OCI-LY3 (cell line): Measurements from ENCODE around the gene GPR62.
A peak's percentile ranks its signal among the peaks of the same experiment; 100 is the strongest.

ENCODE experiments used
- H2AFZ ChIP-seq: fragments of 200-600, 300-600 bp; shearing (Covaris generic); 2 replicates; pipeline ENCODE4 v1.6.0; 2014; ENCODE audit warnings: antibody characterized with exemption, low read depth, low read length
- H3K27ac ChIP-seq: fragments of 200-600, 300-600 bp; sonication (generic); 2 replicates; pipeline ENCODE4 v1.5.1; 2014; ENCODE audit warnings: mild to moderate bottlenecking, low read length, moderate library complexity, mixed read lengths
- H3K27me3 ChIP-seq: fragments of 200-600, 300-600 bp; sonication (generic); 2 replicates; pipeline ENCODE4 v1.6.1; 2014; ENCODE audit warnings: low read depth, low read length, mixed read lengths
- H3K36me3 ChIP-seq: fragments of 200-600, 300-600 bp; sonication (generic); replicated peaks from 2 replicates; pipeline ENCODE3; 2014; ENCODE audit warnings: low read depth, low read length, mixed read lengths
- H3K4me1 ChIP-seq: fragments of 300-600, 200-600 bp; sonication (generic); 2 replicates; pipeline ENCODE4 v1.6.1; 2014; ENCODE audit warnings: low read length, mixed read lengths
- H3K4me2 ChIP-seq: fragments of 200-600, 300-600 bp; sonication (generic); 2 replicates; pipeline ENCODE4 v1.6.1; 2014; ENCODE audit warnings: low read length, mixed read lengths
- H3K4me3 ChIP-seq: fragments of 300-600, 200-600 bp; sonication (generic); 2 replicates; pipeline ENCODE4 v1.5.1; 2014; ENCODE audit warnings: antibody characterized with exemption, mild to moderate bottlenecking, low read length, moderate library complexity
- H3K79me2 ChIP-seq: fragments of 300-600, 200-600 bp; shearing (Covaris generic); 2 replicates; pipeline ENCODE4 v1.6.1; 2014; ENCODE audit warnings: mild to moderate bottlenecking, low read length, mixed read lengths
- H3K9ac ChIP-seq: fragments of 300-600, 200-600 bp; shearing (Covaris generic); 2 replicates; pipeline ENCODE4 v1.6.0; 2014; ENCODE audit warnings: mild to moderate bottlenecking, low read length, moderate library complexity
- H3K9me3 ChIP-seq: fragments of 200-600, 300-600 bp; shearing (Covaris generic); 2 replicates; pipeline ENCODE4 v1.6.1; 2014; ENCODE audit warnings: low read length, mixed read lengths; ENCODE audit not compliant: insufficient read depth
- H4K20me1 ChIP-seq: fragments of 200-600, 300-600 bp; sonication (generic); 2 replicates; pipeline ENCODE4 v1.6.1; 2016; ENCODE audit warnings: low read length, mixed read lengths; ENCODE audit not compliant: insufficient read depth
- CTCF ChIP-seq: fragments of 200-600, 300-600 bp; sonication (generic); IDR thresholded peaks from 2 replicates; pipeline ENCODE4 v1.5.1; 2014; ENCODE audit warnings: antibody characterized with exemption, low read length, low read depth
- EZH2phosphoT487 ChIP-seq: fragments of 200-600 bp; shearing (Covaris generic); IDR thresholded peaks from 2 replicates; pipeline ENCODE4 v1.6.1; 2018; ENCODE audit warnings: antibody characterized with exemption, mixed run types, low read depth

Gene GPR62

GRCh38 chr3:51954713-51955112, 468 bp upstream of the GPR62 start:
- no peak overlapping the region for H3K27ac ChIP-seq
- H3K4me1 ChIP-seq = peaks cover 8% of the 10 kb centered on the region; the same call in 1 of the 2 replicates
- TF ChIP-seq CTCF (no peak), EZH2phosphoT487 (no peak)
- no peak overlapping the region for H3K4me2 ChIP-seq
- H3K79me2 ChIP-seq = no peaks in the 10 kb centered on the region
- no peaks in the 10 kb centered on the region for H3K27me3 ChIP-seq
- H3K9ac ChIP-seq = no peak overlapping the region
- no peak overlapping the region for H2AFZ ChIP-seq
- H3K4me3 ChIP-seq = no peak overlapping the region
- H3K9me3 ChIP-seq = no peaks in the 10 kb centered on the region
- H4K20me1 ChIP-seq = no peaks in the 10 kb centered on the region
- H3K36me3 ChIP-seq = no peaks in the 10 kb centered on the region

- no peak overlapping the region for H3K4me2 ChIP-seq
- H3K36me3 ChIP-seq = no peaks in the 10 kb centered on the region
- H3K4me1 ChIP-seq = peaks cover 8% of the 10 kb centered on the region; the same call in 1 of the 2 replicates
- H3K4me3 ChIP-seq = no peak overlapping the region
- H2AFZ ChIP-seq = no peak overlapping the region
- no peaks in the 10 kb centered on the region for H4K20me1 ChIP-seq
- TF ChIP-seq CTCF = 0 out of 2 replicates have a peak, but pooled peaks have one; percentile 3
- TF ChIP-seq EZH2phosphoT487 = no peak
- H3K27ac ChIP-seq = no peak overlapping the region
- no peaks in the 10 kb centered on the region for H3K27me3 ChIP-seq
- no peak overlapping the region for H3K9ac ChIP-seq
- no peaks in the 10 kb centered on the region for H3K9me3 ChIP-seq
- no peaks in the 10 kb centered on the region for H3K79me2 ChIP-seq
Observed at GRCh38 chr3:51955893-51956770, 951 bp downstream of the GPR62 start.

GRCh38 chr3:51957520-51958205, 2.5 kb downstream of the GPR62 start:
- TF ChIP-seq CTCF (peak; percentile 18; the same call in 1 of the 2 replicates), EZH2phosphoT487 (no peak)
- H2AFZ ChIP-seq = no peak overlapping the region
- no peaks in the 10 kb centered on the region for H3K27me3 ChIP-seq
- no peaks in the 10 kb centered on the region for H3K9me3 ChIP-seq
- H3K79me2 ChIP-seq = no peaks in the 10 kb centered on the region
- no peak overlapping the region for H3K4me3 ChIP-seq
- no peaks in the 10 kb centered on the region for H4K20me1 ChIP-seq
- H3K36me3 ChIP-seq = no peaks in the 10 kb centered on the region
- peaks cover 8% of the 10 kb centered on the region; the same call in 1 of the 2 replicates for H3K4me1 ChIP-seq
- no peak overlapping the region for H3K9ac ChIP-seq
- H3K4me2 ChIP-seq = no peak overlapping the region
- no peak overlapping the region for H3K27ac ChIP-seq
